Measurements from ENCODE around the gene AKAP3. TPM values are rescaled to one million over a fixed set of nuclear protein-coding genes. Genes with fewer than 3 reads are reported as not detected.
A peak's percentile ranks its signal among the peaks of the same experiment; 100 is the strongest.

AKAP3 gene
- total RNA-seq, 1 donor from 2014 or later = 3.0 TPM

GRCh38 chr12:4607056-4607455, 41.8 kb downstream of the AKAP3 start:
- DNase-seq = no peak
- intact Hi-C loops (cut with DNase I) = loop anchor here (10.0 kb wide), 1 partner anchor 148 kb away; no protein-coding TSS in a partner anchor
- no peak for ATAC-seq (ENCODE audit: poor library complexity)

DNA sequence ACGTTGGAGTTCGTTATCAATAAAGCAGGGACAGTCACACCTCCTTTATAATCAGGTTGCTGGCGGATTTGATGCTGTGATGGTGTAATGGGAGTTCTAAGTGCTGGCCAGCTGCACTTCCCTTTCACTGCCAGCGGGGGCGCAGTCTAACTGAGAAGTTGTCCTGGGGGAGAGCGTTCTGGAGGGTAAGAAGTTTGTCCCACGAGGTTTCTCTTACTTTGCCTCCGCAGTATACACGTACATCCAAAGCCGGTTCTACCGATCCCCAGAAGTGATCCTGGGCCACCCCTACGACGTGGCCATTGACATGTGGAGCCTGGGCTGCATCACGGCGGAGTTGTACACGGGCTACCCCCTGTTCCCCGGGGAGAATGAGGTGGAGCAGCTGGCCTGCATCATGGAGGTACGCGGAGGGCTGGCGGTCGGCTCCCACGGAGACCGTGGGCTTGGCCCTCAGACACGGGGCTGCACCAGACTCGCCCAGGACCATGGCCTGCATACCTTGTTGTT, 44.1 kb downstream of the AKAP3 start:
- ATAC-seq (ENCODE audit: poor library complexity) (peak; percentile 97), DNase-seq (peak; percentile 78)
- intact Hi-C loops (cut with DNase I) = loop anchor here (10.0 kb wide), 1 partner anchor 150 kb away; no protein-coding TSS in a partner anchor

DNA sequence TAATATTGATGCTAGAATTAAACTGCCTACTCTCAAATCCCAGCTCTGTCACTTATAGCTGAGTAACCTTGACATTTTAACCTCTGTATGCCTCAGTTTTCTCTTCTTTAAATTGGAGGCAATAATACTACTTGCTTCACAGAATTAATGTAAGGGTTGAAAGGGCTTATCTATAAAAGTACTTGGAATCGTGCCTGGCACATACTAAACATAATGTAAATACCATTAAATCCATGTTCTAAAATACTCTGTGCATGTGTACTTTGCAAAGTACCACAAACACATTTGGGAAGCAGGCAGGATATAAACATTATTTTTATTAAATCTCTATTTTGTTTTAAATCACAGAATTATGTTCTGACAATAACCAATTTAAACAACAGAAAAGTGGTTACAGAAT, 44.9 kb downstream of the AKAP3 start:
- DNase-seq = no peak
- no peak for ATAC-seq (ENCODE audit: poor library complexity)
- intact Hi-C loops (cut with DNase I) = loop anchor here (10.0 kb wide), 1 partner anchor 151 kb away; no protein-coding TSS in a partner anchor

- DNase-seq = no peak
- intact Hi-C loops (cut with DNase I) = loop anchor here (10.0 kb wide), 1 partner anchor 151 kb away; no protein-coding TSS in a partner anchor
Observed at GRCh38 chr12:4603421-4603820, 45.4 kb downstream of the AKAP3 start.

DNA sequence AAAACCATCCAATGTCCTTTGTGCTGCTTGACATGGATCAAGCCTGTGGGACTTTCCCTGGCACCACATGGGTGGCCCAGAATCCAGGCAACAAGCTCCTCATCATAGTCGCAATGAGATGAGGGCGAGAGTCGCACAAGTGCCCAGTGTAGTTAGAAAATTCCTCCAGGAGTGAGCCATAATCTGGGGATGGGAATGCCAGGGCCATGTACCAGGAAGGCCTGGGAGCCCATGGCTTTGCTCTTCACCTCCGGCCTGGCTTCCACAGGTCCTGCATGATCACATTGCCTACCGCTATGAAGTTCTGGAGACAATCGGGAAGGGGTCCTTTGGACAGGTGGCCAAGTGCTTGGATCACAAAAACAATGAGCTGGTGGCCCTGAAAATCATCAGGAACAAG, 53.0 kb downstream of the AKAP3 start:
- intact Hi-C loops (cut with DNase I) = no loop called here
- ATAC-seq (ENCODE audit: poor library complexity) = no peak
- no peak for DNase-seq

More at GRCh38 chr12:4603421-4603820, 45.4 kb downstream of the AKAP3 start:
- no peak for ATAC-seq (ENCODE audit: poor library complexity)

- DNase-seq (no peak), ATAC-seq (ENCODE audit: poor library complexity) (no peak)
- intact Hi-C loops (cut with DNase I) = no loop called here
Observed at GRCh38 chr12:4591180-4591687, 57.6 kb downstream of the AKAP3 start.

GRCh38 chr12:4589941-4590340, 58.9 kb downstream of the AKAP3 start:
- intact Hi-C loops (cut with DNase I) = no loop called here
- DNase-seq (no peak), ATAC-seq (ENCODE audit: poor library complexity) (no peak)

- intact Hi-C loops (cut with DNase I) = no loop called here
- ATAC-seq (ENCODE audit: poor library complexity) (no peak), DNase-seq (no peak)
Observed at GRCh38 chr12:4588916-4589315, 59.9 kb downstream of the AKAP3 start.

GRCh38 chr12:4587108-4587507, 61.7 kb downstream of the AKAP3 start:
- DNase-seq = no peak
- intact Hi-C loops (cut with DNase I) = no loop called here
- ATAC-seq (ENCODE audit: poor library complexity) = no peak

DNA sequence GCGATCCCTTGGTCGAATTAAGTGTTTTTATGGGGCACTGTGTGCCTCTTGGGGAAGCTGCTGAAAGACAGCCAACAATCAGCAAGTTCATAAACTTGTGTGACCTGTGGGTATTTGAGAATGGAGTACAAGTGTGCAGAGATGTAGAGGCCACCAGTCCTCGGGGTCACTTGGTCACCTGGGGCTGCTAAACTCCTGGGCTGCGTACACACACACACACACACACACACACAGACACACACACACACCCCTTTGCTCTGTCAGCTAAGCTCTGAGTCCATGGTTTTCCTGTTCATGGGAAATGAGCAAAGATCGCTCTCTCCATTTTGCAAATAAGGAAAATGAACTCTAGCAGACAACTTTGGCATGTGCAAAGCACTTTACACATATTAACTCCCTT, 62.4 kb downstream of the AKAP3 start:
- DNase-seq = no peak
- no peak for ATAC-seq (ENCODE audit: poor library complexity)
- intact Hi-C loops (cut with DNase I) = no loop called here

- DNase-seq (no peak), ATAC-seq (ENCODE audit: poor library complexity) (no peak)
- intact Hi-C loops (cut with DNase I) = no loop called here
Observed at GRCh38 chr12:4584896-4585295, 64.0 kb downstream of the AKAP3 start.

- intact Hi-C loops (cut with DNase I) = no loop called here
- ATAC-seq (ENCODE audit: poor library complexity) (no peak), DNase-seq (no peak)
Observed at GRCh38 chr12:4584281-4584680, 64.6 kb downstream of the AKAP3 start.

DNA sequence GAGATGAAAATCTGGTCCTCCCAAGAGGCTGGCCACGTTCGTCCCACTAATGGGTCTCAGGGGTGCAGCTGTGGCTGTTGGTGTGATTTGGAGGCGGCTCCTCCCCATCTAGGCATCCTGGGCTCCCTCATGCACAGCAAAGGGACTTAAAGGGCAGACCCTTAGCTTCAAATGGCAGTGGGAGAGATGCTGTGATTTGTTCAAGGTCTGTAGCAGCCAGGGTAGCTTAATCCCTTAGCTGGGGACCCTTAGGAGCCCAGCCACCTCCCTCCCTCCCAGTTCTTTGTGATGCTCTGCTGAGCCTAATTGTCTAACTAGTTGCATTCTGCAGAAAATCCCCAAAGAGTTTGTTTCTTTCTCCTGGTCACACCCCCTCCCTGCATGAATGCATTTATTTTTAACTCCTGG, 68.6 kb downstream of the AKAP3 start:
- no peak for DNase-seq
- intact Hi-C loops (cut with DNase I) = no loop called here

DNA sequence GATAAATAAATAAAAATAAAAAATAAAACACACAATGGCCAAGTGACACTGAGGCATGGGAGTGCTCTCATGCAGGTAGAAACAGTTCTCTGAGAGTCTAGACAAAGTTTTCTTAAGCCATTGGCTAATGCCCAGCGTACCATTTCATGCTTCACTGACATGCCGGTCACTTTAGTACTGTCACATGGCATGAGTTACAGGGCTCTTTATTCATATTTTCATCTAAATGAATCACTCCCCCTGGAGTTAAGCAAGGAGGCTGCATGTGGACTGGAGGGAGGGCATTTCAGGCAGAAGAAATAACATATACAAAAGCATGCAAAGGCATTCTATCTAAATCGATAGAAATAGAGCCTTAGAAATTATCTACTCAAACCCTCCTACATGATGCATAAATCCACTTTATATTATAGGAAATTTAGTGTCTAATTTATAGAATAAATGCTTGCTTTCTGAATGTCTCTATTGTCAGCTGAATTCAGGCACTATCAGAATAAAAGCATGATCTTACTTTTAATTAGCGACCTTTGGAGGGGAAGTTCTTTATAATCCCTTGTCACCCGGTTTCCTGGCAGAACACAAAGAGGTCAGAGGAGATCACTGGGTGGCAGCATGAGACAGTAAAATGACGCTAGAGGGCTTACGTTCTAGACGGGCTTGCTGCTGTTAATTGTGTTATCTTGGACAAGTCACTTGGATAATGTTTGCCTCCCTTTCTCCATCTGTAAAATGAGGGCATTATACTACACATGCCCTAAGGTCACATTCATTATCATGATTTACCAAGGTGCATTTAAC, 69.3 kb downstream of the AKAP3 start:
- ATAC-seq (ENCODE audit: poor library complexity) (no peak), DNase-seq (no peak)
- intact Hi-C loops (cut with DNase I) = no loop called here

More for the DNA sequence above, 68.6 kb downstream of the AKAP3 start:
- no peak for ATAC-seq (ENCODE audit: poor library complexity)

DNA sequence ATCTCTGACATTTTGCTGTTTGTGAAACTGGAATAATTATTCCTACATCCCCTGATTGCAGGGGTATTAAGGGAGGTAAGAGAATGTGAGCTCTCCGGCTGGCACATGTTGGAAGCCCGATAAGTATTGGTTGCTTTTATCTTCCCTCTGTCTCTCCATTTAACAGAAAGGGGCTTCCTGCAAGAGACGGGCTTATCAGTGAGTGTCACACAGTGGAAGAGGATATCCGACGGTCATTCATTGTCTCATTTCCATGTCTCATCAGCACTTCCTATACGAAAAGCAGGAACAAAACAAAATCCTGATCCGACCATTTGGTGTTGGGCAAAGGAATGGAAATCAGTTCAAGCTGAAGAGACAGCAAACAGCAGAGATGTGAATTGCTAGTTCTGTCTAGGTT, 76.2 kb downstream of the AKAP3 start:
- DNase-seq = no peak
- no peak for ATAC-seq (ENCODE audit: poor library complexity)
- intact Hi-C loops (cut with DNase I) = no loop called here

DNA sequence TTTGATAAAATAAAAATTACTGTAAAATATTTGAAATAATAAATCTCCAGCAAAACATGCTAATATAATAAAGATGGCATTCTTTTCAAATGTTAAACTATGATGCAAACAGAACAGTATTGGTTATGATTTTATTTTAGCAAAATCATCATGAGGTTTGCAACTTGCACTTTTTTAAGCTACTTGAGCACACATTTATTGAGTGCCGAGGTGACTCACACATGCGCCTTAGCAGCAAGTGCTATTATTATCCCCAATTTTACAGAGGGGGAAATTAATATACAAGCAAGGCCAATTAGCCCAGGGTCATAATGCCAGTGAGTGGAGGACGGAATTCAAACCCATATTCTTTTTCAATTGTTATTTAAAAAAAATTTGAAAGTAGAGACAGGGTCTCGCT, 79.6 kb downstream of the AKAP3 start:
- intact Hi-C loops (cut with DNase I) = no loop called here
- DNase-seq (no peak), ATAC-seq (ENCODE audit: poor library complexity) (no peak)

GRCh38 chr12:4567073-4567881, 81.6 kb downstream of the AKAP3 start:
- peak; percentile 53 for ATAC-seq (ENCODE audit: poor library complexity)
- intact Hi-C loops (cut with DNase I) = no loop called here

GRCh38 chr12:4566474-4566873, 82.4 kb downstream of the AKAP3 start:
- intact Hi-C loops (cut with DNase I) = no loop called here
- no peak for DNase-seq
- no peak for ATAC-seq (ENCODE audit: poor library complexity)

More at GRCh38 chr12:4567073-4567881, 81.6 kb downstream of the AKAP3 start:
- DNase-seq = no peak
